Dermis blood vessel endothelial cell (primary cell): ENCODE results near the gene UNC79. TPM values are rescaled to one million over a fixed set of nuclear protein-coding genes. Genes with fewer than 3 reads are reported as not detected.

Experiments used
- DNase-seq: peaks from one replicate; pipeline ENCODE4 v3.0.0; 2010
- total RNA-seq: library from RNA; depleted of rRNA; stranded (reverse); fragments of >200 nt; gene quantifications from 2 replicates; pipeline ENCODE4 v1.2.3, GENCODE V29; 2014

UNC79 gene
- total RNA-seq, 1 donor from 2014 or later, result not detected

GRCh38 chr14:93731753-93732152 lies 301.0 kb downstream of the UNC79 start:
- no peak for DNase-seq

GRCh38 chr14:93732524-93732923 lies 301.8 kb downstream of the UNC79 start:
- no peak for DNase-seq

- DNase-seq, result no peak
These were observed 302.5 kb downstream of the UNC79 start for GRCh38 chr14:93733231-93733630.

- DNase-seq, result no peak
These were observed 302.9 kb downstream of the UNC79 start for GRCh38 chr14:93733631-93734030.

- no peak for DNase-seq
These were observed 303.5 kb downstream of the UNC79 start for GRCh38 chr14:93734086-93734822.

GRCh38 chr14:93735206-93735605 lies 304.5 kb downstream of the UNC79 start:
- no peak for DNase-seq

- no peak for DNase-seq
These were observed 305.8 kb downstream of the UNC79 start for GRCh38 chr14:93736378-93737014.

- DNase-seq, result no peak
These were observed 306.9 kb downstream of the UNC79 start for GRCh38 chr14:93737634-93738033.

GRCh38 chr14:93741556-93742230 lies 311.0 kb downstream of the UNC79 start:
- DNase-seq, result no peak

GRCh38 chr14:93742761-93743160 lies 312.0 kb downstream of the UNC79 start:
- no peak for DNase-seq

- DNase-seq, result no peak
These were observed 312.7 kb downstream of the UNC79 start for GRCh38 chr14:93743270-93744060.

GRCh38 chr14:93744176-93744575 lies 313.4 kb downstream of the UNC79 start:
- no peak for DNase-seq

GRCh38 chr14:93744876-93745275 lies 314.1 kb downstream of the UNC79 start:
- no peak for DNase-seq

GRCh38 chr14:93745603-93746273 lies 315.0 kb downstream of the UNC79 start:
- no peak for DNase-seq

- no peak for DNase-seq
These were observed 316.4 kb downstream of the UNC79 start for GRCh38 chr14:93747102-93747501.

- DNase-seq, result no peak
These were observed 316.8 kb downstream of the UNC79 start for GRCh38 chr14:93747560-93747959.

- DNase-seq, result no peak
These were observed 317.7 kb downstream of the UNC79 start for GRCh38 chr14:93748208-93749075.

GRCh38 chr14:93749076-93749420 lies 318.3 kb downstream of the UNC79 start:
- no peak for DNase-seq

- DNase-seq, result no peak
These were observed 321.4 kb downstream of the UNC79 start for GRCh38 chr14:93751946-93752655.

GRCh38 chr14:93752980-93753561 lies 322.3 kb downstream of the UNC79 start:
- no peak for DNase-seq
